Measurements from ENCODE around the gene DEAF1. TPM values are rescaled to one million over a fixed set of nuclear protein-coding genes. Genes with fewer than 3 reads are reported as not detected.
"Not testable (repeated sequence)": the region's sequence is repeated elsewhere in the genome, so short reads cannot be mapped to it uniquely, and the experiment has no call there.

Gene DEAF1
- total RNA-seq, 1 experiment from 2014 or later = 50.6 TPM

DNA sequence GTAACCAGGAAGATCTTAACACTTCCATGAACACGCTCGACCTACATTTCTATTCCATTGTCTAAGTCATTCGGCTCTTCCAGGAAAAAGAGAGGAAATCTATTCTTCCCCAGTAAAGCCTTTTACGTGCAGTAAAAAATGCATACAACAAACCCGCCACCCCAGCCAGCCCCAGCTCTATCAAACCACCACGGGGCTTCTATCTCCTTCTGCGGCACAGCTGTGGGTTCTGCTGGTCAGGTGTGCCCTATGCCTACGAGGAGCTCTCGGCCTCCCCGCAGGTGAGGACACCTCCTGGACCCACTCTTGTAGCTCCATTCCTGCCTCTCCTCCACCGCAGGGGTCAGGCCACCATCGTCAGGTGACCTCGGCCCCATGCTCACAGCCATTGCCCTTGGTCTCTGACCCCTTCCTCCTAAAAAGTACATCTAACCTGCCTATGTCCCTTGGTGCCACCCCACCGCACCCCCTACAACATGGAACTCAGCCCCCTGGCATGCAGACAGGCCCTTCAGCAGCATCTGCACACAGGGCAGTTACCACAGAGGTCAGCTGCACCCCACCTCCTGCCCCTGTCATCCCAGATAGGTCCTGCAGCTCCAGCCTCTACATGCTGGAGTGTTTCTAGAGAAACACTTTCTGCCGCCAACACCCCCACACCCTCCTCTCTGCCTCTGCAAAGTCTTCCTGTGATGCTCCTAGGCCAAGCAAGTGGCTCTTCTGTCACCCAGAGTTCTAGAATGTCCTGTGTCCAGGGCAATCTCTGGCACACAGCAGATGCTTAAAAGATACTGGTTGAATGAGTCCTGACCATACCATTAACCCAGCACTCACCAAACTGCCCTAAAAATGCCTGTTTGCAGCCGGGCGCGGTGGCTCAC is 3.1 kb downstream of the DEAF1 start:
- Mint-ChIP-seq H3K27ac (ENCODE audit: unreplicated experiment) (no peak overlapping the region), H3K4me3 (ENCODE audit: unreplicated experiment) (no peak overlapping the region), H3K4me1 (ENCODE audit: low read depth, unreplicated experiment) (peaks cover 15% of the 10 kb centered on the region), H3K9me3 (ENCODE audit: unreplicated experiment) (no peaks in the 10 kb centered on the region), H3K27me3 (ENCODE audit: insufficient read depth, unreplicated experiment) (no peaks in the 10 kb centered on the region), H3K36me3 (ENCODE audit: insufficient read depth, unreplicated experiment) (peaks cover 61% of the 10 kb centered on the region)
- intact Hi-C loops (cut with micrococcal nuclease; ENCODE audit: unreplicated experiment) = loop anchor here (10.0 kb wide), 1 partner anchor 127 kb away; the partner anchor contains the start of genes LMNTD2 and RASSF7
- ChIA-PET POLR2A (interaction anchor here (0.5 kb wide), 2 partner anchors 116 to 124 kb away, joined by 3 read pairs; no protein-coding TSS in a partner anchor), CTCF (no interaction called here)
- no TSS peak for BruUV-seq (replicated peaks)
- H3K4me1 ChIP-seq = peaks cover 10% of the 10 kb centered on the region
- no peaks in the 10 kb centered on the region for H3K27me3 ChIP-seq (replicated peaks; ENCODE audit: control insufficient read depth, insufficient read depth, low read length)
- H3K36me3 ChIP-seq (ENCODE audit: control insufficient read depth, insufficient read depth, low read length) = peaks cover 4% of the 10 kb centered on the region; the same call in 1 of the 2 replicates
- no peak for DNase-seq
- TF ChIP-seq, protein P1, sequence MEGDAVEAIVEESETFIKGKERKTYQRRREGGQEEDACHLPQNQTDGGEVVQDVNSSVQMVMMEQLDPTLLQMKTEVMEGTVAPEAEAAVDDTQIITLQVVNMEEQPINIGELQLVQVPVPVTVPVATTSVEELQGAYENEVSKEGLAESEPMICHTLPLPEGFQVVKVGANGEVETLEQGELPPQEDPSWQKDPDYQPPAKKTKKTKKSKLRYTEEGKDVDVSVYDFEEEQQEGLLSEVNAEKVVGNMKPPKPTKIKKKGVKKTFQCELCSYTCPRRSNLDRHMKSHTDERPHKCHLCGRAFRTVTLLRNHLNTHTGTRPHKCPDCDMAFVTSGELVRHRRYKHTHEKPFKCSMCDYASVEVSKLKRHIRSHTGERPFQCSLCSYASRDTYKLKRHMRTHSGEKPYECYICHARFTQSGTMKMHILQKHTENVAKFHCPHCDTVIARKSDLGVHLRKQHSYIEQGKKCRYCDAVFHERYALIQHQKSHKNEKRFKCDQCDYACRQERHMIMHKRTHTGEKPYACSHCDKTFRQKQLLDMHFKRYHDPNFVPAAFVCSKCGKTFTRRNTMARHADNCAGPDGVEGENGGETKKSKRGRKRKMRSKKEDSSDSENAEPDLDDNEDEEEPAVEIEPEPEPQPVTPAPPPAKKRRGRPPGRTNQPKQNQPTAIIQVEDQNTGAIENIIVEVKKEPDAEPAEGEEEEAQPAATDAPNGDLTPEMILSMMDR (IDR thresholded peaks at IDR 0.05; ENCODE audit: insufficient read depth in 1 of 2, low read depth in 1 of 2, low read length in 1 of 2, severe bottlenecking in 1 of 2, unreplicated experiment in 1 of 2) = no peak
- no peak overlapping the region for H3K4me3 ChIP-seq (ENCODE audit: low read depth, low read length)
- no peaks in the 10 kb centered on the region for H3K9me3 ChIP-seq

DNA sequence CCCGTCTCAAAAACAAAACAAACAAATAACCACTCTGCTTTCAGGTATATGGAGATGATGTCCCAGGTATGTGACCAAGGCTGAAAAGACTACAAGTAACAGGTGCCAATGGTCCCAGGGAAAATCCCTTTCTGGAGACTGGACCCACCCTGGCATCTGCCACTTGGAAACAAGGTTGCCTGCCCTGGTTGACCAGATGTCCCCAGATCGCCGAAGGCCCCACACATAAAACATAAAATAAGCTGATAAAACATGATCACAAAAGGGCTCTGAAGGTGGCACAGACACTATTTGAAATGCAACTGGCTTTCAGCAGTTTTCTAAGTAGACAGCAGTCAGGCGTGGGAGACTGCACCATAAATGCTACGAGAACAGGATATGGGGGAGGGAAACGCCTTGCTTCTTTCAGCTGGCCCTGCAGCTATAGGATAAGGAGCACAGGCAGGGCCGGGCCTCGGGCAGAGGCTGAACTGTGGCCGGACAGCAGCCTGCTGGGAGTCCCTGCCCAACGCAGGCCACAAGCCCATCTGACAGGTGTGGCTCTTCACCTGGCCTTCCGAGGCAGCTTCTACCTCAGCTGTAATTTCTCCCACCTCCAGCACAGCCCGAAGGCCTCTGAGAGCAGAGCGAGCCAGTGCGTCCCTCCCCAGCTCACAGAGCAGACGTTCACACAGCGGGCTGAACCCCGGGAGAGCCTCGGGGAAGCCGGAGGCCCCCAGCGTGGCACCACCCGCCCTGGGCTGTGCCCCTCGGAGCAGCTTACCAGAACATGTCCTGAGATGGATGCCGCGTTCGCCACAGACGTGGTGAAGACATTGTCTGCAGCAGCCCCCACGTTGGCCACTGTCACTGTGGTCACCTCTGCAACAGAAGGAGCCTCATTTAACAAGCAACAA is 4.0 kb downstream of the DEAF1 start:
- TF ChIP-seq, protein P1 (IDR thresholded peaks at IDR 0.05; ENCODE audit: insufficient read depth in 1 of 2, low read depth in 1 of 2, low read length in 1 of 2, severe bottlenecking in 1 of 2, unreplicated experiment in 1 of 2) = no peak
- H3K27ac Mint-ChIP-seq (ENCODE audit: unreplicated experiment) = no peak overlapping the region
- no peaks in the 10 kb centered on the region for H3K9me3 Mint-ChIP-seq (ENCODE audit: unreplicated experiment)
- Histone ChIP-seq H3K9me3 (no peaks in the 10 kb centered on the region), H3K4me3 (ENCODE audit: low read depth, low read length) (no peak overlapping the region), H3K27me3 (replicated peaks; ENCODE audit: control insufficient read depth, insufficient read depth, low read length) (no peaks in the 10 kb centered on the region), H3K36me3 (ENCODE audit: control insufficient read depth, insufficient read depth, low read length) (peaks cover 4% of the 10 kb centered on the region; the same call in 1 of the 2 replicates), H3K4me1 (peaks cover 10% of the 10 kb centered on the region)
- ChIA-PET POLR2A (interaction anchor here (0.5 kb wide), 1 partner anchor 115 kb away, joined by 3 read pairs; no protein-coding TSS in a partner anchor), CTCF (interaction anchor here (0.7 to 1.0 kb wide), 2 partner anchors 8 to 35 kb away, joined by 3 to 4 read pairs; no protein-coding TSS in a partner anchor)
- no peak overlapping the region for H3K4me3 Mint-ChIP-seq (ENCODE audit: unreplicated experiment)
- no TSS peak for BruUV-seq (replicated peaks)
- intact Hi-C loops (cut with micrococcal nuclease; ENCODE audit: unreplicated experiment) = loop anchor here (10.0 kb wide), 1 partner anchor 126 kb away; the partner anchor contains the start of genes LMNTD2 and RASSF7
- H3K36me3 Mint-ChIP-seq (ENCODE audit: insufficient read depth, unreplicated experiment) = peaks cover 61% of the 10 kb centered on the region
- H3K4me1 Mint-ChIP-seq (ENCODE audit: low read depth, unreplicated experiment) = peaks cover 15% of the 10 kb centered on the region
- no peak for DNase-seq
- no peaks in the 10 kb centered on the region for H3K27me3 Mint-ChIP-seq (ENCODE audit: insufficient read depth, unreplicated experiment)

DNA sequence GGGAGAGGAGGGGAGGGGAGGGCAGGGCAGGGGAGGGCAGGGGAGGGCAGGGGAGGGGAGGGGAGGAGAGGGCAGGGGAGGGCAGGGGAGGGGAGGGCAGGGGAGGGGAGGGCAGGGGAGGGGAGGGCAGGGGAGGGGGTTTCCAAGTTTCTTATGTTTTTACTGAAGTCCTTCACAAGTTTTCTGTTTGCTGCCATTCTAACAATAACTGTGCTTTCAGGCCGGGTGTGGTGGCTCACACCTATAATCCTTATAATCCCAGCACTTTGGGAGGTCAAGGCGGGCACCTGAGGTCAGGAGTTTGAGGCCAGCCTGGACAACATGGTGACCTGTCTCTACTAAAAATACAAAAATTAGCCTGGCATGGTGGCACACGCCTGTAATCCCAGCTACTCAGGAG is 4.8 kb downstream of the DEAF1 start:
- DNase-seq; POLR2A ChIA-PET; H3K27me3 ChIP-seq (replicated peaks; ENCODE audit: control insufficient read depth, insufficient read depth, low read length); H3K4me1 ChIP-seq; H3K4me3 ChIP-seq (ENCODE audit: low read depth, low read length); H3K27me3 Mint-ChIP-seq (ENCODE audit: insufficient read depth, unreplicated experiment); H3K27ac Mint-ChIP-seq (ENCODE audit: unreplicated experiment); H3K36me3 ChIP-seq (ENCODE audit: control insufficient read depth, insufficient read depth, low read length); H3K9me3 ChIP-seq; H3K4me3 Mint-ChIP-seq (ENCODE audit: unreplicated experiment); H3K9me3 Mint-ChIP-seq (ENCODE audit: unreplicated experiment); BruUV-seq (replicated peaks): not testable (repeated sequence)
- intact Hi-C loops (cut with micrococcal nuclease; ENCODE audit: unreplicated experiment) = loop anchor here (10.0 kb wide), 1 partner anchor 125 kb away; the partner anchor contains the start of genes LMNTD2 and RASSF7
- H3K36me3 Mint-ChIP-seq (ENCODE audit: insufficient read depth, unreplicated experiment) = peaks cover 61% of the 10 kb centered on the region
- CTCF ChIA-PET = interaction anchor here (0.7 to 1.0 kb wide), 2 partner anchors 8 to 36 kb away, joined by 3 to 4 read pairs; no protein-coding TSS in a partner anchor
- H3K4me1 Mint-ChIP-seq (ENCODE audit: low read depth, unreplicated experiment) = peaks cover 15% of the 10 kb centered on the region

All from Caco-2 (cell line).